Thoracic aorta (tissue), 2 donors: ENCODE results near the gene TMEM145. TPM values are rescaled to one million over a fixed set of nuclear protein-coding genes. Genes with fewer than 3 reads are reported as not detected.
"Not testable (repeated sequence)": the region's sequence is repeated elsewhere in the genome, so short reads cannot be mapped to it uniquely, and the experiment has no call there.

Experiments used
- ATAC-seq: fragments of 150-250 bp; one replicate; pipeline ENCODE4 v1.8.0; 2017; ENCODE audit warnings: low read depth; ENCODE audit not compliant: insufficient number of reproducible peaks, low FRiP score
- DNase-seq: peaks from one replicate; pipeline ENCODE4 v3.0.0-alpha.2; 2020; ENCODE audit warnings: low spot score
- H3K27ac ChIP-seq, 2 donors: fragments of 200-600 bp; sonication (generic); 1 replicate in 1 of 2; 2 replicates in 1 of 2; pipeline ENCODE4 v1.5.1; 2016; ENCODE audit warnings: mild to moderate bottlenecking in 2 of 2, moderate library complexity in 2 of 2
- H3K27me3 ChIP-seq: fragments of 200-600 bp; sonication (generic); replicated peaks from 2 replicates; pipeline ENCODE4 v1.6.0; 2016; ENCODE audit warnings: mild to moderate bottlenecking; ENCODE audit not compliant: insufficient read depth
- H3K36me3 ChIP-seq: fragments of 200-600 bp; sonication (generic); one replicate; pipeline ENCODE4 v1.5.1; 2016
- H3K4me1 ChIP-seq, 2 donors: fragments of 200-600 bp; sonication (generic); 1 replicate in 1 of 2; 2 replicates in 1 of 2; pipeline versions ENCODE4 v1.5.1 to v1.6.0; 2016; ENCODE audit warnings: low read depth in 2 of 2, mild to moderate bottlenecking in 1 of 2; ENCODE audit not compliant: control insufficient read depth in 1 of 2
- H3K4me3 ChIP-seq: fragments of 200-600 bp; sonication (generic); 2 replicates; pipeline ENCODE4 v1.5.1; 2016; ENCODE audit warnings: mild to moderate bottlenecking
- H3K9me3 ChIP-seq: fragments of 200-600 bp; sonication (generic); 2 replicates; pipeline ENCODE4 v1.5.1; 2016
- total RNA-seq, 2 donors: library from RNA; depleted of rRNA; stranded (reverse); fragments of >200 nt; gene quantifications; one replicate each; pipeline versions ENCODE4 v1.1.0 to v1.2.3, GENCODE V29; 2016
- TF ChIP-seq, protein P1 (sequence below): fragments of 200-600 bp; sonication (generic); IDR thresholded peaks from one replicate; pipeline ENCODE4 v1.5.1; 2019; ENCODE audit warnings: antibody characterized with exemption

Gene TMEM145
- total RNA-seq, 2 donors from 2014 or later = not detected

DNA sequence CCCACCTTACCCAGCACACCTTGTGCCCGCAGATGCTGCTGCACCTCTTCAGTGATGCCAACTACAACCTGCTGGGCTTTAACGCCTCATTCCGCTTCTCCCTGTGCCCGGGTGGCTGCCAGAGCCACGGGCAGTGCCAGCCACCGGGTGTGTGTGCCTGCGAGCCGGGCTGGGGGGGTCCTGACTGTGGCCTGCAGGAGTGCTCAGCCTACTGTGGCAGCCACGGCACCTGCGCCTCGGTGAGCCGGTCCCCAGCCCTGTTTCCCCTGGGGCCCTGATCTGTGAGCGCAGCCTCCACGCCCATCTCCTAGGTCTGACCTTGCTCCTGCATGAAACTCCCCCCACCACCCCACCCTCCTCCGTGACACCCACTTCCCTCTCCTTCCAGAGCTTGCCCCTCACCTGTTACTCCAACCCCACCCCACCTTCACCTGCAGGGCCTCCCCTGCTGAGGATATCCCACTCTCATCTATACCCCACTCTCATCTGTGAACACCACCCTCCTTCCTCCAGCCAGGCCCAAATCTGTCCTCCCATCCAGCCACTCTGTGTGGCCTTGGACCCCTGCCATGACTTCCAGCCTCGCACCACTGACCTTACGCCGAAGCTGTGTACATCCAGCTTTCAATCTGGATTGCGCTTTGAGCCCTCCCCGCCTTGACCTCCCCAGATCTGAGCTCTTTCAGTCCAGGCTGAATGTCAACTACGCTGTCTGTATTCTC lies 21.0 kb downstream of the TMEM145 start:
- no peaks in the 10 kb centered on the region for H3K4me1 ChIP-seq
- no peak for DNase-seq
- peaks cover 13% of the 10 kb centered on the region for H3K36me3 ChIP-seq
- no peaks in the 10 kb centered on the region for H3K9me3 ChIP-seq
- ATAC-seq = no peak
- H3K4me3 ChIP-seq = no peak overlapping the region
- no peak overlapping the region for H3K27ac ChIP-seq
- TF ChIP-seq, protein P1, sequence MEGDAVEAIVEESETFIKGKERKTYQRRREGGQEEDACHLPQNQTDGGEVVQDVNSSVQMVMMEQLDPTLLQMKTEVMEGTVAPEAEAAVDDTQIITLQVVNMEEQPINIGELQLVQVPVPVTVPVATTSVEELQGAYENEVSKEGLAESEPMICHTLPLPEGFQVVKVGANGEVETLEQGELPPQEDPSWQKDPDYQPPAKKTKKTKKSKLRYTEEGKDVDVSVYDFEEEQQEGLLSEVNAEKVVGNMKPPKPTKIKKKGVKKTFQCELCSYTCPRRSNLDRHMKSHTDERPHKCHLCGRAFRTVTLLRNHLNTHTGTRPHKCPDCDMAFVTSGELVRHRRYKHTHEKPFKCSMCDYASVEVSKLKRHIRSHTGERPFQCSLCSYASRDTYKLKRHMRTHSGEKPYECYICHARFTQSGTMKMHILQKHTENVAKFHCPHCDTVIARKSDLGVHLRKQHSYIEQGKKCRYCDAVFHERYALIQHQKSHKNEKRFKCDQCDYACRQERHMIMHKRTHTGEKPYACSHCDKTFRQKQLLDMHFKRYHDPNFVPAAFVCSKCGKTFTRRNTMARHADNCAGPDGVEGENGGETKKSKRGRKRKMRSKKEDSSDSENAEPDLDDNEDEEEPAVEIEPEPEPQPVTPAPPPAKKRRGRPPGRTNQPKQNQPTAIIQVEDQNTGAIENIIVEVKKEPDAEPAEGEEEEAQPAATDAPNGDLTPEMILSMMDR = no peak
- no peaks in the 10 kb centered on the region for H3K27me3 ChIP-seq

GRCh38 chr19:42334697-42335373 lies 21.7 kb downstream of the TMEM145 start:
- ATAC-seq (no peak), DNase-seq (no peak)
- Histone ChIP-seq H3K4me3 (no peak overlapping the region), H3K4me1 (no peaks in the 10 kb centered on the region), H3K9me3 (no peaks in the 10 kb centered on the region), H3K27ac (no peak overlapping the region), H3K36me3 (peaks cover 13% of the 10 kb centered on the region), H3K27me3 (no peaks in the 10 kb centered on the region)
- TF ChIP-seq, protein P1 = no peak

DNA sequence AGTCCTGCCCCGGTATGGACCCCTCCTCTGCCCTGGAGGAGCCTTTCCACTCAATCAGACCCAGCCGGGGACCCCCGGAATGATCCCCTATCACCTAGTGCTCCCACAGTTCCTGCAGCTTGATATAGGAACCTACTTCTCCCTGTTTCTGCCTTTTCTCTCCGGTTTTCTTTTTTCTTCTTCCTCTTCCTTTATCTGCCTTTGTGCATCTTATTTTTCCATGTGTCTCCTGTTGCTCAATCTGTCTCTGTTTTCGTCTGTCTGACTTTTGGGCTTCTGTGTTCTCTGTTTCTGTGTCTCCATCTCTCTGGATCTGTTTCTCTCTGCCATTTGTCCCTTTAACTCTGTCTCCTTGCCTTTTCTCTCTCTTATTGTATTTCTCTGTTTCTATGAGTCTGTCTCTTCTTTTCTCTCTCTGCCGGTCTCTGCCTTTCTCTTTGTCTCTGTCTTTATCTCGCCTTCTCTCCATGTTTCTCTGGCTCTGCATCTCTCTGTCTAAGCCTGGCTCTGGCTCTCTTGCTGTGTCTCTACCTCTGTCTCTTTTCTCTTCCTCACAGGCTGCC lies 22.3 kb downstream of the TMEM145 start:
- TF ChIP-seq, protein P1 = no peak
- Histone ChIP-seq H3K4me3 (no peak overlapping the region), H3K36me3 (peaks cover 13% of the 10 kb centered on the region), H3K9me3 (no peaks in the 10 kb centered on the region), H3K4me1 (no peaks in the 10 kb centered on the region), H3K27me3 (no peaks in the 10 kb centered on the region), H3K27ac (no peak overlapping the region)
- DNase-seq (no peak), ATAC-seq (no peak)

DNA sequence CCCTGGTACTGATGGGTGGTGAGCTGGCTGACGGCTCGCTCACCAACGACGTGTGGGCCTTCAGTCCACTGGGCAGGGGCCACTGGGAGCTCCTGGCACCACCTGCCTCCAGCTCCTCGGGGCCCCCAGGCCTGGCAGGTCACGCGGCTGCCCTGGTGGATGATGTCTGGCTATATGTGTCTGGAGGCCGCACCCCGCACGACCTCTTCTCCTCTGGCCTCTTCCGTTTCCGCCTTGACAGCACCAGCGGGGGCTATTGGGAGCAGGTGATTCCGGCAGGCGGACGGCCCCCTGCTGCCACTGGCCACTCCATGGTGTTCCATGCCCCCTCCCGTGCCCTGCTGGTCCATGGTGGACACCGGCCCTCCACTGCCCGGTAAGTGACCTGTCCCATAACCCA lies 22.9 kb downstream of the TMEM145 start:
- peaks cover 13% of the 10 kb centered on the region for H3K36me3 ChIP-seq
- ATAC-seq (no peak), DNase-seq (no peak)
- H3K4me3 ChIP-seq = no peak overlapping the region
- no peaks in the 10 kb centered on the region for H3K9me3 ChIP-seq
- TF ChIP-seq, protein P1 = no peak
- H3K4me1 ChIP-seq = no peaks in the 10 kb centered on the region
- no peaks in the 10 kb centered on the region for H3K27me3 ChIP-seq
- no peak overlapping the region for H3K27ac ChIP-seq

GRCh38 chr19:42339126-42339860 lies 26.2 kb downstream of the TMEM145 start:
- not testable (repeated sequence) for H3K9me3 ChIP-seq, ATAC-seq, DNase-seq, H3K27ac ChIP-seq, H3K4me3 ChIP-seq, H3K27me3 ChIP-seq, H3K4me1 ChIP-seq
- H3K36me3 ChIP-seq = peaks cover 20% of the 10 kb centered on the region

DNA sequence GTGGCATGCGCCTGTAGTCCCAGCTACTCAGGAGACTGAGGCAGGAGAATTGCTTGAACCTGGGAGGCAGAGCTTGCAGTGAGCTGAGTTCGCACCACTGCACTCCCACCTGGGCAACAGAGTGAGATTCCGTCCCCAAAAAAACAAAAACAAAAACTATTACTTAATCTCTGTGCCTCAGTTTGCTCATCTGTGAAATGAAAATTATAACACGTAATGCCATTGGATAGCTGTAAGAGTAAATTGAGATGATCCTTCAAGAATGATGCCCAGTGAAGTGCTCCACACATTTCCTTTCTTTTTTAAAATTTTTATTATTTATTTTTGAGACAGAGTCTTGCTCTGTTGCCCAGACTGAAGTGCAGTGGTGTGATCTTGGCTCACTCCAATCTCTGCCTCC lies 26.8 kb downstream of the TMEM145 start:
- not testable (repeated sequence) for H3K4me3 ChIP-seq, ATAC-seq, H3K27ac ChIP-seq

More for the DNA sequence above, 26.8 kb downstream of the TMEM145 start:
- H3K9me3 ChIP-seq, DNase-seq, H3K27me3 ChIP-seq, H3K4me1 ChIP-seq: not testable (repeated sequence)
- H3K36me3 ChIP-seq = peaks cover 23% of the 10 kb centered on the region
